Epidermal melanocyte (primary cell): Measurements from ENCODE around the gene SAP130.

Source experiments
- DNase-seq: peaks from one replicate; pipeline ENCODE4 v3.0.0; 2011; ENCODE audit warnings: low spot score; ENCODE audit not compliant: insufficient read length

Gene SAP130

DNA sequence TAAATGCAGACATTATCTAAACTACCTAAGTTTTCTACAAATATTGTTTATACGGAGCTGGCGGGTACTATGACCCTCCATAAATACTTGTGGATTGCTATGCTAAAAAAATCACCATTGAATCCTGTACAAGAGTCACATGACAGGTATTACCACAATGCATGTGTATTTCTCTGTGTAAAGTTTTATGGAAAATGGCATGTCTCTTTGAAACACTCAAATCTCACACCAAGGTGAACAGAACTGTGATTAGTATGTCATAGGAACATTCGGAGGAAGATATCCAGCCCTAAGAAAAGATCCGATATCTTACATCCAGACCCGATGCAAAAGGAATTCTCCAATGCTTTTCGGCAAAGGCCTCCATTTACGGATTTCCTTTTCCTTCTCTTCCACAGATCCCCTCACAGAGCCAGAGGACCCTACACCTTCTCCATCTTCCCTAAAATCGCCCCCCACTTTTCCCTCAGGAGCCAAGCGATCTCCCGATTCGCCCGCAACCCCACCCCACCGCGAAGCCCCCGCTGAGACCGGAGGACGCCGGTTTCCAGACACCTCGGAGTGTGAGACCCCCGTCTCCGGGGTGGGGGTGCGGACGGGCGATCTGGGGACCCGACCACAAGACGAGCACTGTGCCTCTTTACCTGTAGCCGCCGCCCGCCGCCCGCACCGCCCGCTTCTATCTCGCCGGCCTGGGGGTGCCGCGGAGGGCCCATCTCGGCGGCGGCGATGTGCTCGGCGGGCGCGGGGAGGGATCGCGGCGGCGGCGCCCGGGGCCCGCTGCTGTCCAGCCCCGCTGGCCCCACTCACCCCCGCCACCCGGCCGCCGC lies 1.2 kb downstream of the SAP130 start:
- no peak for DNase-seq

DNA sequence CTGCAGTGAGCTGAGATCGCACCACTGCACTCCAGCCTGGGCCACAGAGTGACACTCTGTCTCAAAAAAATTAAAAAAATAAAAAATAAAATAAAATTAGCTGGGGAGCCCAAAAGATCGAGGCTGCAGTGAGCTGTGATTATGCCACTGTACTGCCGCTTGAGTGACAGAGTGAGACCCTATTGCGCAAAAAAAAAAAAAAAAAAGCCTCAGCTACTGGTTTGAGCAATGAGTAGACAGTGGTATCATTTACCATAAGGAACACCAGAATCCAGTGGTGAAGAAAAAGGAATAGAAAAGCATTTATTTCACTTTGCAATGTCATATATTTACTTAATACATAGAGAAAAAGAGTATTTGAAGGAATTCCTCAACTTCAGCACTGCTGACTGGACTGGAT lies 3.0 kb downstream of the SAP130 start:
- DNase-seq: no peak

DNA sequence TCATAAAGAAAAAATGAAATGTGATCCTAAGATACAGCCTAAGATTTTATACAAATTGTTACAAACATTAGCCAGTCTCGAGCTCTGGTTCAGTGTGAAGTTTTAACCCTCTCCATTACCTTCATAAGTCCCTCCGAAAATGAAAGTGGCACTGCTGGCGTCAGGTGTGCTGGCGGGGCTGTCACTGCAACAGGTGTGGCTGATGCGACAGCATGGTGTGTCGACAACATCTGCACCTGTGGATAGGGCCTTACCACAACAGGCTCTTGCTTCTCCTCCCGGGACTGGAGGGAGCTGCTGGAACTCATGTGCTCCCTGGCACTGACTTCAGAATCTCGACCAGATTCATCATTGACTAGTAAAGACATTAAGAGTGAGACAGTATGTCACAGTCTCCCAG lies 10.3 kb downstream of the SAP130 start:
- no peak for DNase-seq

DNA sequence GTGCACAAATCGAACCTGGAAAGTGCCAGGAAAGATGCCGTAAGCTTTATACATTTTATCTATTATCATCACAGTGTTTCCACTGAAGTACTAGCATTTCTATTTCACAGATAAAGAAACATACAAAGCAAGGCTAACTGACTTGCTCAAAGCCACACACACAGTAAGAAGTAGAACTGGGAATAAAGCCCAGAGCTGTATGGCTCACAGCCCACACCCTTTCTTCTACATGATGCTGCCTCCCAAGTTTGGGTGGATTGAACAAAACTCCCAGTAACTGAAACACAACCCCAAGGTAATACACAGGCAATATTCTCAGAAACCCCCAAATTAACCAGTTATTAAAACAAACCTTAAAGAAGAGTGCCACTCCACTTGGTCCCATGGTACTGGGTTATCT lies 11.2 kb downstream of the SAP130 start:
- no peak for DNase-seq

DNA sequence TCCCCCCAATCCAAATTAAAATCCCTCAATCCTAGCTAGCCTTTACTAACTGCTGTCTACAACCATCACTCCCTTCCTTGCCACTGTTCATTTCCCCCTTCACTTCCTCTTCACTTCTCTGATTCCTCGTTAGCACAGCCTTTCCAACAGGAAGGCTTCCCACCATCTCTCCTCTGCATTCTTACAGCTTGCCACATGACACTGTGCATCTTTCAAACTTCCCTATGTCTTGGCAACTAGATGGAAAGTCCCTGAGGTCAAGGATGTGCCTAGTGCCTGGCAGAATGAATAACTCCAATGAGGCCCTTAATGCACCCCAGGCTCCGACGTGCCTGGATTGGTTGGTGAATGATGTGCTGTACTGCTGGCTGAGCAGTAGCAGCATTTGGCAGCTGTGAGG lies 15.2 kb downstream of the SAP130 start:
- no peak for DNase-seq

DNA sequence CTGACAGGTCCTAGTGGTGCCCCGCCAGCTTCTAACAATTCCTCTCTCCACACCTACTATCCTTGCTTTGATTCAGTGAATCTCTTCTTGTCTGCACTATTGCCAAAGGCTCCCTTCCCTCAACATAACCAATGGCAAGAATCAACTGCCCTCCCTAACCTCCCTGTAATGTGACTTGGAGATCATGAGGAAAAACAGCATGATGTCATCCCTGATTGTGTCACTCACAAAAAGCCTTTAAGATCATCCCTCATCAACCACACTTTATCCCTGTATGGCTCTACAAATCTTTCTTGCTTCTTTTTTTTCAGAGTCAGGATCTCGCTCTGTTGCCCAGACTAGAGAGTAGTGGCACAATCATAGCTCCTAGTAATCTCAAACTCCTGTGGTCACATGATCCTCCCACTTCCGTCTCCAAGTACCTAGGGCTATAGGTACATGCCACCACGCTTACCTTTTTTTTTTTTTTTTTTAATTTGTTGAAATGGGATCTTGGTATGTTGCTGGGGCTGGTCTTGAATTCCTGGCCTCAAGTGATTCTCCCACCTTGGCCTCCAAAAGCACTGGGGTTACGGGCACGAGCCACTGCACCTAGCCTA lies 19.7 kb downstream of the SAP130 start:
- DNase-seq: no peak

DNA sequence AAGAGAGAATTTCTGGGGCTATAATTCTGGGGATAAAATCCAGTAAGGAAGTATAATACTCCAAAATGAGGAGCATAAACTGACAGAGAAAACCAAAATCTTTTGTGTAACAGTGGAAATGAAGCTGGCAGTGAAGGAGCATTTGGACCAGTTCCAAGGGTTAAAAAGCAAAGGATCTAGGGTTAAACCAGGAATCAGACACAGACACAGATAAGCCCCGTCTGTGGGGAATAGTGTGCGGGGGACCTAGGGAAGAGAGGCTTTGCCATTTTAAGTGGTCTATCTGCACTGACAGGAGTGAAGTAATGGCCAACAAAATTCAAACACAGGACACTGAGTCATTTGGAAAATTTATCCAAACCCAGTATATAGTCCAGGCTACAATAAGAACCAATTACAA lies 23.4 kb downstream of the SAP130 start:
- no peak for DNase-seq

DNA sequence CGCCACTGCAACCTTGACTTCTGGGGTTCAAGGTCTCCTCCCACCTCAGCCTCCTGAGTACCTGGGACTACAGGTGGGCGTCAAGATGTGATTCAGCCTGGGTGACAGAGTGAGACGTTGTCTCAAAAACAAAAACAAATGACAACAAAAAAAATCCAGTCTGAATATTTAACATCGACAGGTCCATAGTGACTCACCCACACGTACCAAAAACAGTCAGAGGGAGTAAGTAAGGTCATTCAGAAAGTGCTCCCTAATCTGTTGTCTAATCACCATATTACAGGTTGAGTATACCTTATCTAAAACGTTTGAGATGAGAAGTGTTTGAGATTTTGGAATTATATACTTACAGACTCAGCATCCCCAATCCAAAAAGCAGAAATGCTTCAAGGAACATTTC lies 24.4 kb downstream of the SAP130 start:
- no peak for DNase-seq

DNA sequence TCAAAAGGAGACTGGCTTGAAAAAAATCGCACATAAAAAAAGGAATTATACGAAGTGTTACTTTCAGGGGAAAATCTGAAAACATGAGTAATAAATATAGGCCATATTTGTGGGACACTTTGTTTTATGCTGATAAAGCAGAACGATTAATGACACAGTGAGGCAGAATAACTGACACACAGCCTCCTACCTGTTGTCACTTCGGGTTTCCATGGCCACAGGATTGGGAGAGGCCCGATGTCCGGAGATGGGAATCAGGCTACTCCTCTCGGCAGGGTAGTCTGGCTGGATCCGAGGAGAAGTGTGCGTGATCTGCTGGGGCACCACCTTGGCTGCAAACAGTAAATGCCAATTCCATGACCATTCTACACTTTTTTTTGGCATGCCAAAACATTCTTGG lies 31.7 kb downstream of the SAP130 start:
- DNase-seq: no peak

DNA sequence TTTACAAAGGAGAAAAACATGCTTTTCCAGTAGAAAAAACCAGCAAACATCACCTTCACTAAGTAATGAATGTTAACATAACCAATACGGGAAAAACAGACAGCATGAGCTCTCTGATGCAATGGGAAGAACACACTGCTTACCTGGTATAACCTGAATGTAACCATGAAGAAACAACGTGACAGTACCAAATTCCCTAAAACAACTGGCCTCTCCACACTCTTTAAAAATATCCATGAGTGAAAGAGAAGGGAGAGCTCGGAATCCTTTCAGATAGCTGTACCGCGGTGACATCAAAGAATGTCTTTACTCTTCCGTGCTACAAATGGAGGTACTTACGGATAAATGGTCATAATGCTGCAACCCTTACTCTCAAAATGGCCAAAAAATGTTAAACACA lies 32.1 kb downstream of the SAP130 start:
- DNase-seq: no peak

DNA sequence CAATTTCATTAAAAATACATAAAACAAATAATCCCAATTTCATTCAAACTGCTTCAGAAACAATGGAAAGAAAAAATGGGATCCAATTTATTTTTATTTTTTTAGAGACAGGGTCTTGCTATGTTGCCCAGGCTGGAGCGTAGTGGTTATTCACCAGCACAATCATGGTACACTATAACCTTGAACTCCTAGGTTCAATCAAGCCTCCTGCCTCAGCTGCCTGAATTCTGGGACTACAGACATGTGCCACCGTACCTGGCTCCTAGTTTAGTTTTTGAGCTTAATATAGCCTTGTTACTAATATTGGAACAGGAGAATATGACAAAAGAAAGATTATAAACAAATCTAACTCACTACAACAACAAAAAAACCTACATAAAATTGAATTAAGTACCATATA lies 34.2 kb downstream of the SAP130 start:
- DNase-seq: no peak

DNA sequence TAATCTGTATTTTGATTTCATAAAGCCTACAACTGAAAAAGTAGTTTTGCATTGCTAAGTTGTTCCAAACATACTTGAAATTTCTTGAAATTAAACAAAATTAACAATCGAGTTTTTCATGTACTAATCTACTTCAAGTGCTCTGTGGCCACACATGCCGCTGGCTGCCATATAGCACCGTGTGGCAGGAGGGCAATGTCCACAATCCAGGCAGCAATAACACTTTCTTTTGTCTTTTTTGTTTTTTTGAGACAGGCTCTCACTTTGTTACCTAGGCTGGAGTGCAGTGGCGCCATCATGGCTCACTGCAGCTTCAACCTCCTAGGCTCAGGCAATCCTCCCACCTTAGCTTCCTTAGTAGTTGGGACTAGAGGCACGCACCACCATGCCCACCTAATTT lies 36.1 kb downstream of the SAP130 start:
- DNase-seq: no peak

DNA sequence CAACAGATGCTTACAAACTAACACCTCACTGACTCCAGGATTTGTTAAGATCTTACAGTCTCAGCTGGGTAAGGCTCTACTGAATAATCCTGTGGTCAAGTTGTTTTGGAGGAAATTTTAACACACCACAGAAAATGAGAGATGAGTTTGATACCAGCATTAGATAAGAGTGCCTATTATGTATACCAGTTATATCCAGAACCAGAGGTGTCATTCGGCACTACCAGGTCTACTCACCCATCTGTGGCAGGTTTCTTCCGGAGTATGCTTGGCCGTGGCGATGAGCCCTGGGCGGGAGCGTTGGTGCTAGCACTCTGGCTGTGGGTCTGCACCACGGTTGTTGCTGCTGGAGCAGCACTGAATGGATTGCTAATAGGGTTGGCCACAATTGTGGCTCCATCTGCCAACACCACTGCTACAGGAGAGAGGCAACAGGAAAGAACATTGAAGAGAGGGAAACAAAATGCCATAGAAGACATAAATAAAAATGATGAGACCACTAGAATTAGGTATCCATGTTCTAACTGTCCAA lies 41.2 kb downstream of the SAP130 start:
- no peak for DNase-seq

DNA sequence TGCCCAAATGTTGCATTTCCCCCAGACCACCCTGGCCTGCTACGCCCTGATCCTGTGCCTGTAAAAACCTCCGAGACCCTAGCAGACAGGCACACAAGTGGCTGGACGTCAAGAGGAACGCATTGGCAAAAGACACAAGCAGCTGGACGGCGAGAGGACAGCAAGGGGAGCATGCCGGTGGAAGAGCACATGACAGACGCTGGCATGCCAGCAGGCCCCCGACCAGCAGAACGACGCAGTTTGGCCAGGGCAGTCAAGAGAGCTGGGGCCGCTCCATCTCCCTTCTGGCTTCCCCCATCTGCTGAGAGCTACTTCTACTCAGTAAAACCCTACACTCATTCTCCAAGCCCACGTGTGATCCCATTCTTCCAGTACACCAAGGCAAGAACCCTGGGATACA lies 42.1 kb downstream of the SAP130 start:
- DNase-seq: no peak

DNA sequence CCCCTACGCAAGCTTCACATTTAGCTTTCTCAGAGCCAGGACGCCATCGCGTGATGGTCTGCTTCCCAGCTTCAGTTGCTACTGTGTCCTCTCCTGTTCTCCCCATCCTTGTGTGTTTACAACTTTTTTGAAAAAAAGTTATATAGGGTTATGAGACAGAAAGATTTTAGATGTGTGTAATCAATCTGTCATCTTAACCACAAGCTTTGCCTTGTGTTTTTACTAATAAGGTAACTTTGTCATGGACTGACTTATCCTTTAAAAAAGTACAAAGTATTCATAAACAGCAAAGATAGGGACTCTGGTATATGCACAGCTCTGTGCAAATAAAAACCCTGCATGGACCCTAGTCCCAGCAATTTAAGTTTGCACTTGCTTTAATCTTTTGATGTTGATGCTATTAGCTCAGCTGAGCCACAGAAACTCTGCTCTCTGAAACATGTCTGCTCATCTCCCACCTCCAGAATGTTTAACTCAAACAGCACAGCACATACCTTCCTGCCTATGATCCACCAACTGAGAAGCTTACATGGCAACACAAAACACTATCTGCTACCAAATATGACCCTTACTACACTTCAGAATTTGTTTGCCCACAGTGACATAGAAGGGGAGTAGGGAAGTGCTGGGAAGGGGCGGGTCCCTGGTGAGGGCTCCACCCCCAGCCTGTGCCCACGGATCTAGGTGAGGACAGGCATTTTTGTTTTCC lies 42.7 kb downstream of the SAP130 start:
- no peak for DNase-seq

DNA sequence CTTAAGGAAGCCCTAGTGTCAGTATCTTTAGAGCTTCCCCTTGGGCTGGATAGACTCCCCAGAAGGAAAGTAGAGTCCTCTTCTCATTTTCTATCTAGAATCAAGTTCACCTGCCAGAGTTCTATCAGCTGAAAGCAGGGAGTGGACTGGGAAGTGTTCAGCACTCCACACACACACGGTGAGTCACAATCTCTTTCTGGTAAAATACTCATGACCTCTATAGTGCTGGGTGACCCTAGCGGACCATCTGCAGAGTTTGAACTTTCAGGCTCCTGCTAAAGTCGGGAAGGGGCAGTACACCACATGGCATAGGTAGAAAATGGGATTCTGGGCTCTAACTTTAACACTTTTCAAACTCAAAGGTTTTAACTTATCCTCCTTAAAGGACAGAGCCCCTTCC lies 43.3 kb downstream of the SAP130 start:
- no peak for DNase-seq

DNA sequence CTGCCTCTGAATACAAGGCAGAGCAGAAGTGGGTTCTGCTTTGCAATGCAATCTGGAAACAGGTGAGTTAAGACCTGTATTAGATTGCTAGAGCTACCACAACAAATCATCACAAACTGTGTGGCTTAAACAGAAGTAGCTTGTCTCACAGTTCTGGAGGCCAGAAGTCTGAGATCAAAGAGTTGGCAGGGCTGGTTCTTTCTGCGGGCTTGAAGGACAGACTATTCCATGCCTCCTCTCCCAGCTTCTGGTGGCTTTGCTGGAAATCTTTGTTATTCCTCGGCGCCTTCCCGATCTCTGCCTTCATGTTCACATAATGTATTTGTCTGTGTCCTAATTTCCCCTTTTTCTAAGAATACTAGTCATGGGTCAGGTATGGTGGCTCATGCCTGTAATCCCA lies 58.4 kb downstream of the SAP130 start:
- no peak for DNase-seq

DNA sequence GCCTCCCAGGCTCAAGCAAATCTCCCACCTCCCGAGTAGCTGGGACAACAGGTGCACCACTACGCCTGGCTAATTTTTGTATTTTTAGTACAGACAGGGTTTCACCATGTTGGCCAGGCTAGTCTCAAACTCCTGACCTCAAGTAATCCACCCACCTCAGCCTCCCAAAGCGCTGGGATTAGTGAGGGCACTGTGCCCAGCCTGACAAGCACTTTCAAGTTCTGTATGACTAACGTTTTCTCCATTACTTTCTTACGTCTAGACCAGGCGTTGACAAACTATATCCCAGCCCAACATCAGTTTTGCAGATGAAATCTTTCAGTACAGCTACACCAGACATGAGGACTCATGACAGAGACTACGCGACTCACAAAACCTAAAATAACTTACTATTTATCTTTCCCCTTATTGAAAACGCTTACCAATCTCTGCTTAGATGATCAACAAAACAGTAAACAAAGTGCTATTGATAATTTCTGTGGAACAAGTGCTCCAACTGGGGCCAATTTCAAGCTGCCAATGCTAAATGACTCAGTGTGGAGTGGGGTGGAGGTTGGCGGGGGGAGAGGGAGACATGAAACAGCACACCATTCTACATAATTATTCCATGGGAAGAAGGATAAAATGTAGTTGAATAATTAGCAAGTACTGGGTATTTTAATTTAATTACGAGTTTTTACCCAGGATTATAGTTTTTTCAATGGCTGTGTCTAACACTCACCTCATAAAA lies 59.1 kb downstream of the SAP130 start:
- DNase-seq: no peak

DNA sequence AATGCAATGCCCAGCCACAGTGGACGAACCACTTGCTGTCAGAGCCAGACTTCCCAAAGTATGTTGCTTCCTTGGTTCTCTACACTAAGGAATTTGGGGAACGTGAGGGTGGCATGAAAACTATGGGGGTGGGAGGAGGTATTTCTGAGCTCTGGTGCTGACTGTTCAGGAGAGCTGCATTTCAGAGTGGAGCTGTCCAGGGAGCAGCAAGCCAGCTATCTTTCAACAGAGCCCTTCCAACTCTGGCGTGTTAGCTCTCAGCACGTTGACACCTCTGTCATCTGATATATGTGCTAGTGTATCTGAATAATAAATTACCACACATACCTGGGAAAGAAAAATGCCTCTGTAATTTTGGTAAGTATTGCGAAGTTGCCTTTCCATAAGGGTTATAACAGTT lies 66.1 kb downstream of the SAP130 start:
- DNase-seq: no peak

DNA sequence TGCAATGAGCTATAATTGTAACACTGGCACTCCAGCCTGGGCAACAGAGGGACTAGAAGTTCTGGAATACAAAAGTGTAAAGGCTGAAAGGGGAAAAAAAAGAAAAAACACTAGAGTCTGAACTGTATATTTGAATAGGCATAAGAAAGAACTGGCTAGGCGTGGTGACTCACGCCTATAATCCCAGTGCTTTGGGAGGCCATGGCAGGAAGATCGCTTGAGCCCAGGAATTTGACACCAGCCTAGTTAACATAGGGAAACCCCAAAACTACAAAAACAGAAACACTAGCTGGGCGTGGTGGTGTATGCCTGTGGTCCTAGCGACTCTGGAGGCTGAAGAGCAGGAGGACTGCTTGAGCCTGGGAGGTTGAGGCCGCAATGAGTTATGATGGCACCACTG lies 70.6 kb downstream of the SAP130 start:
- DNase-seq: no peak

DNA sequence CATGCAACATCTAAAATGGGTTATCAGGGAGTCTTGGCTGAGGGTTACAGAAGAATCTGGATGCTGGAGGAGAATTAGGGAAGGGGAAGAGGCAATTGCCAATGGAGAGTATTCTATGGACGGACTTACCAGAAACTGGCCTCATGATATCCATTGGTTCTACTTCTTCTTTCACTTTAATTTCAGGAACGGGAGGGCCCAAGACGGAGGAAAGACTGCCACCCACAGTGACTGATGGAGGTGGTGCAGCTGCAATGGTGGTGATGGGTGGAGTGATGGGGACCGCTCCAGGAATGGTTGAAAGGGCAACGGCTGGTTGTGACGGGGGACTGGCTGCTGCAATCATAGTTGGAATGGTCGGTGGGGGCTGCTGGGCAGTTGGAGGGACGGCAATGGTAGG lies 73.0 kb downstream of the SAP130 start:
- DNase-seq: no peak

DNA sequence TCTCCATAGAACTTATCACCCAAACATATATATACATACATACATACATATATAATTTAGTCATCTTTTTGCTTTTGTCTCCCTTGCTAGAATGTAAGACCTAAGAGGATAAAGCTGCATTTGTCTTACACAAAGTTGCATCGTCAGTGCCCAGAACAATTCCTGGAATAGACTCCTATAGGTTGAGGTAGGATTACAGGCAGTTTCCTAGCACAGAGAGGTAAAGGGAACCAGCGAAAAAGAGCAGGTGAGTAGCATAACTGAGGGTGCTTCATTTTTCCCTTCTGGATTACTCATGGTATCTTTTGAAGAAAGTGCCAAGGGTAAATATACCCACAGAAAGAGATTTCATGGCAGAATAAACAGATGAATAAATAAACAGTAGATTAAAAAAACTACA lies 74.0 kb downstream of the SAP130 start:
- DNase-seq: no peak
